ENCODE measurements around the gene ZACN. TPM values are rescaled to one million over a fixed set of nuclear protein-coding genes. Genes with fewer than 3 reads are reported as not detected.

The ZACN gene
- total RNA-seq = 0.12 TPM in 1 of 2 replicates, not detected in the other

GRCh38 chr17:76078860-76079534, at the start of gene ZACN:
Gene ZACN (plus strand): TSS chr17:76079182. CDS start chr17:76079265, 83 bp downstream.

DNA sequence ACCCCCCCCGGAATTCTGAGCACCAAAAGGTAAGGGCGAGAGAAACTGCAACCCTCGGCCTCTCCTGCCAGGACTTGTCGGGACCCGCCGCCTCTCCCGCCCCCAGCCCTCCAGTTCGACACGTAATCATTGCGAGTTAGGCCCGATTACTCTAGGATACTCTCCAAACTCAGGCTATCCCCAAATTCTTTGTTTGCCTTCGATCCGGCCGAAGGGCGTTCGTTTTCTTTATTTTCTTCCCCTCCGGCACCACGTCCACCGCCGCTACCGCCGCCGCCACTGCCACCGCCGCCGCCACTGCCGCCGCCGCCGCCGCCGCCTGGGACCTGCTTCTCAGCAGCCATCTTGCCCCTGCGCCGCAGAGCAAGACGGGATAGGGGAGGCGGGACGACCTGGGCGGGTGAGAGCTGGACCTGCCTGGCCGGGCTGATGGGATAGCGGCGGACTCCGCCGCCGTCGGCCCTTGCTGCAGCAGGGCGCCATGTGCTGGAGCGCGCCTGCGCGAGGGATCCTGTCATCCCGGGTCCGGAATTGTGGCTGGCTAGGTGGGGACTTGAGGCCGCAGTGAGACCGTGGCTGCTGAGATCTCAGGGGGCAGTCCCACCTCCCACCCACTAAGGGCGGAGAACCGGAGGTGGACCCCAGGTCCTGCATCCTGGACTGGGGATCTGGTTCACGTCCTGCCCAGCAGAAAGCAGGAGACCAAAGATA, 6.7 kb upstream of the ZACN start, which contains the start of gene SRP68:
Gene SRP68 (minus strand): TSS at position 370 of the 711 bp plus-strand sequence. CDS start 26 bp downstream, at position 344.

DNA sequence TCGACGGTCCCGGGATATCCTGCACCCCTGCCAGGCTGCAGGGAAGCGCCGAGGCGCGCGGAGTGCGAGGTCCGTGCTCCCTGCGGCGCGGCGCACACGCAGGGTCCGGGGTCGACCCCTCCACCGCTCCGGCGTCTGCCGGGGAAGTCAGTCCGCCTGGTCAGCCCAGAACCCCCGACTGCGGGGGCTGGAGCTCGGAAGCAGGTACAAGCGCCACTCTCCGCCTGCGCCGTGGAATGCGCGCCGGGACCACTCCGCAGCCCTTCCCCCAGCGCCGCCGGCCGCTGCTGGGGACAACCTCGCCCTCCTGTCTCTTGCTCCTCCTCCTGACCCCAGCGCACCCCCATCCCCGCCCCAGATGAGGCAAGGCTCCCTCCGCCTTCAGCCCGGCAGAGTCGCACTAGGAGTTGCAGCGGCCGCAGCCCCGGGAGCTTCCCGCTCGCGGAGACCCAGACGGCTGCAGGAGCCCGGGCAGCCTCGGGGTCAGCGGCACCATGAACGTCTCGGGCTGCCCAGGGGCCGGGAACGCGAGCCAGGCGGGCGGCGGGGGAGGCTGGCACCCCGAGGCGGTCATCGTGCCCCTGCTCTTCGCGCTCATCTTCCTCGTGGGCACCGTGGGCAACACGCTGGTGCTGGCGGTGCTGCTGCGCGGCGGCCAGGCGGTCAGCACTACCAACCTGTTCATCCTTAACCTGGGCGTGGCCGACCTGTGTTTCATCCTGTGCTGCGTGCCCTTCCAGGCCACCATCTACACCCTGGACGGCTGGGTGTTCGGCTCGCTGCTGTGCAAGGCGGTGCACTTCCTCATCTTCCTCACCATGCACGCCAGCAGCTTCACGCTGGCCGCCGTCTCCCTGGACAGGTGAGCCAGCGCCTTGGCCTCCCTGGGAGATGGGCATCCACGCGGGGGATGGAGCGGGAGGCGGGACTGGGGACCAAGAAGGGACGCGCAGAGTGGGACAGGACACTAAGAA, 4.3 kb upstream of the ZACN start, which contains the start of gene GALR2:
Gene GALR2 (plus strand): TSS at position 392 of the 974 bp plus-strand sequence. CDS start 103 bp downstream, at position 495.

DNA sequence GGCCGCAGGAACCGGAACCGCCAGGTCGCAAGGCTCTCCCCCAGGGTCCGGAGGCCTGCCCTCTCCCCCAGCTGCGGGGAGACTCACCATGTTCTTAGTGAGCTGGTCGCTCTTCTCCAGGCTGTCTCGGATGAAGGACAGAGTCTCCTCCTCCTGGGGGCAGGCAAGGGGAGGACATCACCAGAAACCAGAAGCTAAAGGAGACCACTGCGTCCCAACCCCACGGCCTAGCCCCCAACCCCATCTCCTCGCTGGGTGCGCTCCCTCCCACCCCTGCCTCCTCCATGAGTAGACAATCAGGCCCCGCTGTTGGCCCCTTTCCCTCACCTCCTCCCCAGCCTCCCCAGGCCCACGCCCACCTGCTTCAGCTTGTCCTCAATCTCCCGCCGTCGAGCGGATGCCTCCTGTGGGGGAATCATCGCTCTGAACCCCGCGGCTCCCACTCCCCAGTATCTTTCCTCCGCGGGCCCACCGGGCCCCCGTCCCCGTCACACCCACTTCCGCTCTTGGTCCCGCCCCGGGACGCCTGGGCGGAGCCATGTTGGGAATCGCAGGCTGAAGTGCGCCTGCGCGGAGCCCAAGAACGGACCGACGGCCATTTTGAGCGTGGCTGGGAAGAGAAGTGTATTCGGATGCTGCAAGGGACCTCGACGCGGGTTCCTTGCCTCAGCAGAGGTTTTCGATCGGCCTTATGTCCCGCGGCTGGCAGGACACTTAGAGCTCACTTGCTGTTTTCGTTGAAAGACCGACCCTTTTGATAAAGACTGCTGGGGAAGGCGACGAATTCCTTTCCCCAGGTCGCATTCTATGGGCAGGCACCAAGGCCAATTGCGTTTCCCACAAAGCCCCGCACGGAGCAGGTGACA, 24.5 kb downstream of the ZACN start, which contains the start of gene EXOC7:
Gene EXOC7 (minus strand): TSS at position 514 of the 866 bp plus-strand sequence. CDS start 95 bp downstream, at position 419.

Other genes starting within 250 kb of the ZACN start
- 1.00 and 1.2 TPM in 2 replicates for gene UNC13D, start 234.8 kb upstream of the ZACN start, total RNA-seq
- 20.4 and 26.5 TPM in 2 replicates for gene WBP2, start 223.8 kb upstream of the ZACN start, total RNA-seq
- 3.2 and 4.5 TPM in 2 replicates for gene TRIM47, start 200.6 kb upstream of the ZACN start, total RNA-seq
- gene TRIM65, start 182.2 kb upstream of the ZACN start, total RNA-seq = 23.2 and 23.8 TPM in 2 replicates
- 31.6 and 33.8 TPM in 2 replicates for gene MRPL38, start 174.3 kb upstream of the ZACN start, total RNA-seq
- gene FBF1, start 138.1 kb upstream of the ZACN start, total RNA-seq = 15.2 and 19.8 TPM in 2 replicates
- 55.0 and 63.2 TPM in 2 replicates for gene ACOX1, start 100.0 kb upstream of the ZACN start, total RNA-seq
- gene TEN1, start 99.9 kb upstream of the ZACN start, total RNA-seq = 16.5 and 18.2 TPM in 2 replicates
- 2.9 and 3.2 TPM in 2 replicates for gene CDK3, start 78.3 kb upstream of the ZACN start, total RNA-seq
- gene EVPL, start 51.9 kb upstream of the ZACN start, total RNA-seq = 0.12 and 0.22 TPM in 2 replicates
- gene SRP68, start 6.7 kb upstream of the ZACN start, total RNA-seq = 43.7 and 46.9 TPM in 2 replicates
- not detected in 2 replicates for gene GALR2, start 4.4 kb upstream of the ZACN start, total RNA-seq
- gene EXOC7, start 24.6 kb downstream of the ZACN start, total RNA-seq = 79.9 and 89.2 TPM in 2 replicates
- under 0.01 TPM in 2 replicates for gene FOXJ1, start 62.1 kb downstream of the ZACN start, total RNA-seq
- 0.75 and 0.89 TPM in 2 replicates for gene RNF157, start 161.3 kb downstream of the ZACN start, total RNA-seq
- 2.7 and 4.6 TPM in 2 replicates for gene UBALD2, start 186.2 kb downstream of the ZACN start, total RNA-seq
- 3.0 and 6.2 TPM in 2 replicates for gene QRICH2, start 229.1 kb downstream of the ZACN start, total RNA-seq

Data from uterine smooth muscle cell (primary cell).